ENCODE measurements around the gene CWC27.

CWC27 gene

DNA sequence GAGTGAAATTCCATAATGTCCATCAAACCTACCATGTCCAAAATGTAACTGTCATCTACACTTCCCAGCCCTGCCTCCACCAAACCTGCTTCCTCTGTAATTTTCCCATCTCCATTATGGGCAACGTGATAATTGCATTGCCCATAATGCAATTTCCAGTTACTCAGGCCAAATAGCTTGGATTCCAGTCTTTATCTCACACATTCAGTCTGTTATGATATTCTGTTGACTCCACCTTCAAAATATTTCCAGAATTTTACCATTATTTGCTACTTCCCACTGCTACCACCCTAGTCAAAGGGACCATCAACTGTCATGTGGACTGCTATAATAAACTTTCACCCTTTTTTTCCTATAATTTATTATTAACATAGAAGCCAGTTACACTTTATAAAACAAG is 256.0 kb downstream of the CWC27 start:
- no peak for DNase-seq (ENCODE audit: low read depth, low spot score)
- no peak overlapping the region for H3K27ac ChIP-seq

DNA sequence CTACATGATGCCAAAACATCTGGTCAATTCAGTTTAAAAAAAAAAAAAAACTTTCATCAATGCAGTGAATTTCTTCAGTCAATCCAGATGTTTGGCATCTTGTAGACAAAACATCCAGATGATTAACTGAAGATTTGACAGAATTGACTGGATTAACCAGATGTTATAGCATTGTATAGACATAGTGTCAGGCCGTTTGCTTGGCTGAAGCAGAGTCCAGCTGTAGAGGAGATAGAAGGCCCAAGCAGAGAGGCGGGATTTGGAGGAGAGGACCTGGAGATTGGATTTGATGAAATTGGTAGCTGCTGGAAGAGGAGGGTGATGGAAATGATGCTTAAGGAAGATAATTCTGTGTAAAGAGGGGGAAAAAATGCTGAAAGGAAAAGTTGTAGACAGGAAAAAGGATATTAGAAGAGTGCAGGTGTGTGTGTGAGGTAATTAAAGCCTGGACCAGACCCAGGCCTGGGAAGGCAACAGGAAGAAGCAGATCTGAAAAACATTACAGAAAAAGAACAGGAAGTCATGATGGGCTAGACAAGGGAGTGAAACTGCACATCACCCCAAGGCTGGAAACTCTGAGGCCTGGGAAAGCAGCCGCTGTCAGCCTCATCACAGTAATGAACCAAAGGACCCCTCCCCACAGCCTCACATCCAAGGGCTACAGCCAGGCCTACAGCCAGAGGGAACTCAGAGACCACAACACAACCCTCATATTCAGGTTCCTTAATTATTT is 258.3 kb downstream of the CWC27 start:
- H3K27ac ChIP-seq = no peak overlapping the region
- DNase-seq (ENCODE audit: low read depth, low spot score) = no peak

DNA sequence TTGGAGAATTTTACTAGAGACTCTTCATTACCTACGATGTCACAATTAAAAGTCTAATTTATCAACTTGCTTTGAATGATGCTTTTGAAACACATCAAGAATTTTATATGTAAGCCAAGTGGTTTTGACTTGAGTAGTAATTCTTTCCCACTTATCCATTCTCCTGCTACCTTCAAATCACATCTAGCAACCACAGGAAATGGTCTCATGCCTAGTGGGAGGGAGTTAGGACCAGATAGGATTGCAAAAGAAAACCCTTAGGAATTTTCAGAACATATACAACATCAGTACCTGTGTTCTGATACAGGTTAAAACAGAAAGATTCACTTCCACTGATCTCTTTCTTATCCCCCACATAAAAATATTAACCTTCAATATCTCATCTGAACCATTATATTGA is 260.4 kb downstream of the CWC27 start:
- no peak overlapping the region for H3K27ac ChIP-seq

DNA sequence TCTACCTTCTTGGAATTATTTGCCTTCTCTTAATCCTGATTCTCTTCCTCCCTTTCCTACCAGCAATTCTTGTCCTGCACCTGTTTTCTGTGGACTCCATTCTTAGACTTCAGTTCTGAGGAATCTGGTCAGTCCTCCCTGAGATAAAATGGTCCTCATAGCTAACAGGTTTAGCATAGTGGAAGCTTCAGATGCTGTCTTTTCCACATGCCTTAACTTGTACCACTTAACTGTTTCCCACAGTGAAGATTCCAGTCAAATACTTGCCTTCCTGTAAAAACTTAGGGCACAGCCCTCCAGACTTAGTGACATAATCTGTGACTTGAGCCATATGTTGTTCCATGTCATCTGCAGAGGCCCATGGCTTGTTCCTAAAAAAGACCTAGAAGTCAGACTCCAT is 261.3 kb downstream of the CWC27 start:
- no peak for DNase-seq (ENCODE audit: low read depth, low spot score)
- H3K27ac ChIP-seq = no peak overlapping the region

More for the DNA sequence above, 260.4 kb downstream of the CWC27 start:
- DNase-seq (ENCODE audit: low read depth, low spot score) = no peak

DNA sequence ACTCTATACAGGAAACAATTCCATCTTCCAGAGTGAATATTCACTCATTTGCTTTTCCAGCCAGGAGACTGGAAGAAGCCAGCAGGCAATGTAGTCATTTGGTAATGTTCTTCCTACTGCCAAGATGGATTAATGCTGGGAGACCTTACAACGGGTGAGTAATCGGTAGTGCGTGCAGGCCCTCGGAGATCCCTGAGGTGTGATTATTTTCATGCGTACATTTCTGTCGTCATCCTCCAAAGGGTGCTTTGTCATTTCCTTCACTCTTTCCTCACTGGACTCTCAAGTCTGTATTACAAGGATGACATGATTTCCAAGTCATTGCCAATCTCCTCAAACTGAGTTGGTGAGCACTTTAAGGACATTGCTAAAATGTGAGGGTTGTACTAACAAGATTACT is 263.5 kb downstream of the CWC27 start:
- DNase-seq (ENCODE audit: low read depth, low spot score) = no peak

DNA sequence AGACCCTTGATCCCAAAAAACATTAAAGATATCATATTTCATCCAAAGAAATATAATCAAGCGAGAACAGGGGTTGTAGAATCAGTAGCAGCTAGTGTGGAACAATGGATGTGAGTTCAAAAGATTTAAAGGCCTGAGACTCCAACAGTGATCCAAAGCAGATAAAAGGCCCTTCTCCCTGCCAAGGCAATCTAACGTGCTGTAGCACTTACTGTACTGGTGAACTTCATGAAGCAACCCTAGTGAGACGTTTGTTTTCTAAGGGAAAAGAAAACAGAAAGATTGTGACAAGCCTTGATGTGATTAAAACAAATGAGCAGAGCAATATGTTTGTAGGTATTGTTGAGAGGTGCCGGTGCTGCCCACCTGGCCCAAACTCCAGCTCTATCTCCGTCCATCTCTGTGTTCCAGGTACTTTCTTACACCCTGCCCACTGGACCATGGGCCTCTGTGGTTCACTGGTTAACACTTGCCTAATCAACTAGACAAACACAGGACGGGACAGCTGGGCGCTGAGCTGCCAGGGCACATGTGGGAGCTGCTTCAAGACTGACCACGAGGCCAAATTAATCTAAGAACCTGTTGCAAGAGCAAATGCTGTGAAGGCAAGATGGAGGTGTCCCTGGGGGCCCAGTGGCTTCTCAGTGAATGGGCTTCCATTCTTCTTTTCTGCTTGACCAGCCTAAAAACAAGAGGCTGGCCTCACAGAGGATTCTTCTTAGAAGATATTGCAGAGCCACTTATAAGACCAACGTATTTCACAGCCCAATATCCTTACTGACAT is 265.5 kb downstream of the CWC27 start:
- no peak for DNase-seq (ENCODE audit: low read depth, low spot score)
- peak overlapping the region; percentile 83 for H3K27ac ChIP-seq

More for the DNA sequence above, 263.5 kb downstream of the CWC27 start:
- H3K27ac ChIP-seq = peak overlapping the region; percentile 7

DNA sequence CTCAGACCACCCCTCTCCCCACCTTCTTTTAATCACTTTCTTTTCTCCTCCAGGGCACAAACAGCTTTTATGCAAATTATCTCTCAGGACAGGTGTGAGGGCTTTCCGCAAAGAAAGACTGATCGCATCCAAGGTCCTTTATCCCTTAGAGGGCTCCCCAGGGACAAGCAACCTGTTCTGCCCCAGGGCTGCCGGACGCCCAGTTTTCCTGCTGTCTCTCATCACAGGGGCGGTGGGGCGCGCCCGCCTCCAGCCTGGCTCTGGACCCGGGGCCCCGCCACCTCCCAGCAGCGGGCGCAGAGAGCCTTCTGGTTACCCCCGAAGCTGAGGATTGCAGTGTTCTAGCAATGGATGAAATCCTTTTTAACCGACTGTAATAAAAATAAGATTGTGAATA is 266.1 kb downstream of the CWC27 start:
- peak overlapping the region; percentile 83 for H3K27ac ChIP-seq

DNA sequence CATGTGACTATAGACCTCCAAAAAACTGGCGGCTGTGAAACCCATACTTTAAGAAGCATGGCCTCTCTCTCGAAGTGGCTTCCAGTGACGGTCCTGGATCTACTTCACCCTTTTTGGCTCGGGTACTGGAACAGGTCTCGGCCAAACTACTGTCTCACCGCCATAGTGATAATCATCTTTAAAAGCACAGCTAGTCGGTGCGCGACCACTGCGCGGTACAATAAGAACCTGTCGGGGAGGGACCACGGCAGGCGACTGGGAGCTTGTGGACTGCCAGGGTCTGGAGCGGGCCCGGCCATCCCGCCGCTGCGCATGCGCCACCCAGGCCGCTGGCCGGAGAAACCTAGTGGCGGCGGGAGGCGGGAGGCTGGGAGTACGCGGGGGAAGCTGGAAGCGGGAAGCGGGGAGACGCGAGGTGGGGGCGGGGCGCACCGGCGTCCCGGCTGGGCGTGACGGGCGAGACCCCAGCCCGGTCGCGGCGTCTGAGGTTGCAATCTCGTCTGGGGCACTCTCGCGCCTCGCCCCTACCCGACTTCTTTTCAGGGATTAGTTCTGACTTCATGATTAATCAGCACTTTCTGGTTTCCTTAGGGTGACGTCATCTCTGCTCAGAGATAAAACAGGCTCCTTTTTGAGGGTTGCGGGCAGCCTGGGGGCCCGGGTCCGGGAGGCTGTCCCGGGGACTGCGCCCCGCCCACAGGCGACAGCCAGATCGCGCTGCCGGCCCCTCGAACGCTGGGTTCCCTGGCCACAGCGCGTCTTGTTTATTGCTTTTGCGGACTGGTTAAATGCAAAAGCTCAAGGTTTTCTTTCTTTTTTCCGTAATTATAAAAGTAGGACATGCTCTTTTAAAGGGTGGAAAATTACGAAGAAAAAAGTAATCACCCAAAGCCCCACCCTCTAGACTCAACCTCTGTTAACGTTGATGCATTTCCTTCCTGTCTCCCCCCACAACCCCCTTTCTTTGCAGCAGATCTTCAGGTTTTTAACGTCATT is 266.8 kb downstream of the CWC27 start:
- DNase-seq (ENCODE audit: low read depth, low spot score) = peak; percentile 52
- H3K27ac ChIP-seq = peak overlapping the region; percentile 83

More for the DNA sequence above, 266.1 kb downstream of the CWC27 start:
- DNase-seq (ENCODE audit: low read depth, low spot score) = no peak

DNA sequence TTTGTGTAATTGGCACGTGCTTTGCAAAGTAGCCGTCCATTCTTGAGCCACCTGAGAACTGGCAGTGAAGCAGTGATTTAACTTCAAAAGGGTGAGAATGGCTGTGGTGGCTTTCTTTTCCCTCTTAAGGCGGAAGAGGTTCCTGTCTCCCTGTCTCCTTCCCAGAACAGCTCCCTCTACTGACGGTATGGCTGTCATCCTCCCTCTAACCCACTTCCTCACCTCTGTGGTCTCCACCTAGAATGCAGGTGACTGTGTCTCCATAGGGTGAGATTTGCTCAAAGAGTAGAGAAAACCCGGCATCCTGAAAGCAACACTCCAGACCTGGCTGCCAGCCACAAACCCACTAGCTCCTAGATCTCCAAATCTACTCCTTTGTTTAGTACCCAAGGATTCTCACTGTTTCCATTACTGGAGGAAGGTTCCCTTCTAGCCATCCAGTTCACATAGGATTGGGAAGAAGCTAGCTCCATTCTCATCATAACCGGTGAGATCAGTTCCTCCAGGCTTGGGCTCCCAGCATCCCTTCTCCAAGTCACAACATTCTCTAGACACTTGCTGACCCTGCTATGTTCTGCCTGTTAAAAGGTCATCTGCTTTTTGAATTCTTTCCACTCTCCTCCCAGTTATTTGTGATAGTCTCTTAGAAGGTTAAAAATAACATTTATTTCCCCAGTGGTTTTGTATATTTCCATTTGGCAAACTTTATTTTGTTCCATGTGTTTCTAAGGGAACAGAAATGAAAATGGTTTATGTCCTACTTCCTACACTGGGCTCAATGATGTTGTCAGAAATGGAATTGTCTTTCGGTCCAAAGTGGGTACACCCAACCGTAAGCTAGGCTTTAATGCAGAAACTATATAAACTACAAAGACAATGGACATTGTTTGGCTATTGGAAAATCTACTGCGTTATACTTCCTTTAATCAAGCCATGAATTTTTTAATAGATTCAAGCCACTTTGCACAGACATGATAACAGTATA is 269.4 kb downstream of the CWC27 start:
- no peak for DNase-seq (ENCODE audit: low read depth, low spot score)
- H3K27ac ChIP-seq = peak overlapping the region; percentile 83

DNA sequence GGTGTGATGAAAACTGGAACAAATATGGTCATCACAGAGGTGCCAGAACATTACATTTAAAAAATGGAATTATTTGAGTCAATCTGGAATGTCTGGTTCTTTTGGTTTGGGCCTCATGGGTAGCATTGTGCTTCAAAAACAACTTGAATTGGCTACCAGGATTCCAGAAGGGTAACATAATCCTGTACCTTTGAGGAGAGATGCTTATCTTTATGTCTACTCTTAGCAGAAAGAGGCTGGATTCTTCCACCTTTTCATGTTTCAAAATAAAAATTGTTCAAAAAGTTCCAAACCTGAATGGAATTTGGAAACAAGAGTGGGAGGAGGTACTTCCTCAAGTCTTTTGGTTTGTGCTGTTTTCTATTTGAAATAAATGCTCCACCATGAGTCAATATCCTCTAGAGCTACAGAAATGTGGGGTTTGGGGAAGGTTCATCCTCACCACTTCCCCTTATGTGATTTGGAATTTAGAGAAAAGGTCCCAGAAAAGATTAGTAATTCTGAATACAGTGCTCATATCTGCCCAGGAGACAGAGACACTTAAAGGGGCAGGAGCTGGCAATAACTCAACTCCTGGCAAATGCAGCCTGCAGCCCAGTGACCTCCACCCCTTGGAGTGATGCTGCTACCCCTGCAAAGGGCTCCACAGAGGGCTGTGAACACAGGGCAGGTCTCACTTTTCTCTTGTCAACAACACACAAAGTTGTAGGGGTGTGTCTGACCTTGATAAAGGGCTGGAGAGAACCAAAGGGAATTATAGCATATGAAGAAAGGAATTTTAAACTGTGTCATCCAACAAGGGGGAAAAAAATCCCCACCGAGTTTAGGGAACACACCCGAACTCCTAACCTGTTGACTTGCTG is 272.8 kb downstream of the CWC27 start:
- no peak for DNase-seq (ENCODE audit: low read depth, low spot score)
- no peak overlapping the region for H3K27ac ChIP-seq

DNA sequence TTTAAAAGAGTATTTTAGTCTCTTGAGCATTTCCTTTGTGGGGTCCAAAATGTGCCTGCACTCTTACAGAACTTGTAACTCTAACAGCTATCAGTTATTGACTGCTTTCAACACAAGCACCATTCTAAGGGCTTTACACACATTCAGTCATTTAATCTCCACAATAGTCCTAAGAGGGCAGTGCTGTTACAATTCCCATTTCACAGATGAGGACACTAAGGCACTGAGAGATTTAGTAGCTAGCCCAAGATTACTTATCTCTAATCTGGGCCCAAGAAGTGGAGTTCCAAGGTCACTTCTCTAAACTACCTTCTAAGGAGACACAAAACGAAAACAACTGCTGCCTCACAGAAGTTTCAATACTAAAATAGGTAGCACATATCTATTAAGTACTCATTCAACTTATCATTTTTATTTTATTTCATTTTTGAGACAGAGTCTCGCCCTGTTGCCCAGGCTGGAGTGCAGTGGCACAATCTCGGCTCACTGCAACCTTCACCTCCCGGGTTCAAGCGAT is 275.2 kb downstream of the CWC27 start:
- no peak for DNase-seq (ENCODE audit: low read depth, low spot score)
- H3K27ac ChIP-seq = no peak overlapping the region

DNA sequence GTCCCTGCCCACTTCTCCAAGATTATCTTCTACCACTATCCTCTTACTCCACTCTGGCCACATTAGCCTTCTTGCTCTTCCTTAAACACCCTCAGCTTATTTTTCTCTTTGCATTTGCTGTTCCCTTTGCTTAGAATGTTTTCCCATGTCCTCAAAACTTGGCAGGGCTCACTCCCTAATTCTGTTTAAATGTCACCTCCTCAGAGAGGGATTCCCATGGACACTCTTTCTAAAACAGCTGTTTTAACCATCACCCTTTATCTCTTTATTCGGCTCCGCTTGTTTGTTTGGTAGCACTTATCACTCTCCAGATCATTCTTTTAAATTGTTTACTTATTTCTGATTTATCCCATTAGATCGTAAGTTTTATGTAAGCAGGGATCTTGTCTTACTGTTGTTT is 278.5 kb downstream of the CWC27 start:
- H3K27ac ChIP-seq = no peak overlapping the region
- DNase-seq (ENCODE audit: low read depth, low spot score) = no peak

DNA sequence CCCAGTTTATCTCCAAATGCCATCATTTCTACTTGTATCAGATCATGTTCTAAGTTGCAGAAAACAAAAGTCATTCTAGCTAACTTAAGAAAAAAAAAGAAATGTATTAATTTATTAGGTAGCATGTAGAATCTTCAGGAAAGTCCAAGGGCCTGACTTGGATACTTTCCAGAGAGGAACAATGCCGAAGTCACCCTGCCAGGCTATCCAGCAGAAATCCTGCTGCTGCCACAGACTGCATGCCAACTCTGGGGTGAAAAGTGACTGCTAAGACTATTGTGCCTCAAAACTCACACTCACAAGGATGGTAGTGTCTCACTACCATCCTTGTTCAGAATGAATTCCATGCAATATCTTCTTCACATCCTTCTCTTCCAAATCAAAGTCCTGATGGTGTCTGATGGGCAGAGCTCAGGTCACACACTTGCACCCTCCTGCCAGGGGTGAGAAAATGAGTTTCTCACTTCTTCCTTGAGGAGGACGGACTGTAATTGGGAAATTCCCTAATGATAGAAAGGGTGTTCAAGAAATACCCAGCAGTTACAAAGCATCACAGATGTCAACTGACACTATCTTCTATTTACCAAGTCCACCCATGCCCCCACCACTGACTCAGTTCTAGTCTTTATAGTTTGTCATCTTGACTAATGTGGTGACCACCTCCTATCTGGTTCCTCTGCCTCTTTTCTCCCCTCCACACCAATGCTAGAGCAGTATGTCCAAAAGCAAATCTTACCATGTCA is 279.4 kb downstream of the CWC27 start:
- no peak for DNase-seq (ENCODE audit: low read depth, low spot score)
- H3K27ac ChIP-seq = no peak overlapping the region

DNA sequence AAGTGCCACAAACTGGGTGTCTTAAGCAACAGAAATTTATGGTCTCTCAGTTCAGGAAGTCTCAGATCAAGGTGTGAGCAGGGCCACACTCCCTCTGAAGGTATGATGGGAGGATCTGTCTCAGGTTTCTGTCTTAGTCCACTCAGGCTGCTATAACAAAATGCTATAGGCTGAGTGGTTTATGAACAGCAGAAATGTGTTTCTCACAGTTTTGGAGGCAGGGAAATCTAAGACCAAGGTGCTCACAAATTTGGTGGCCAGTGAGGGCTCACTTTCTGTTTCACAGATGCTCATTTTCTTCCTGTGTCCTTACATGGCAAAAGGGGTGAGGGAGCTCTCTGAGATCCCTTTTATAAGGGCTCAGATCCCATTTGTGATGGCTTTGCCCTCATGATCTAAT is 281.4 kb downstream of the CWC27 start:
- H3K27ac ChIP-seq = no peak overlapping the region
- no peak for DNase-seq (ENCODE audit: low read depth, low spot score)

DNA sequence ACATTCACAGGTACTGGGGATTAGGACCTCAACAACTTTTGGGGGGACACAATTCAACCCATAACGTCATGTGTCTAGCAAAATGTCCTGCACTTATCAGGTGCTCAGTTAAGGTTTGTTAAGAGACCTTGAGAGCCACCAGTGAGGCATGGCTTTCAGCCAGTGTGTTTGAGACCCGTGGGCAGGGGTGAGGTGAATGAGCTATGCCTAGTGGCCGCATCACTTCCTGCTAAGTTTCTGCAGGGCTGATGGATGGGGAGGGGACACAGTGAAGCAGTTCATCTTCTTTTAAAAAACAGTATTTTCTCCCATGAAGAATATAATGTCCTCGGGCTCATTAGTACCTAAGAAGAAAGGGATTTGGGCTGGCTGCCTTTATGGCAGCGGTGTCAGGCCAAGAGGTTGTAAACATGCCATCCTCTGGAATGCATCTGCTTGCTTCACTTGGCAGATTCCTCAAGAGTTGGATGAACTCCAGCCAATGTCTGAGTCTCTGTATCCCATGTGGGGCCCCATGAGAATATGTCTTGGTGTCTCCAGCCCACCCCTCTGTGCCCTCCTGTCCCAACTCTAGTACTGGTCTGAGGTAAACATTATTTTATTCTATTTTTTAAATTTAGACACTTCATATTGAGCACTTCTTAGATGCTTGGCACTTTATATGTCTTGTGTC is 282.2 kb downstream of the CWC27 start:
- DNase-seq (ENCODE audit: low read depth, low spot score) = no peak

DNA sequence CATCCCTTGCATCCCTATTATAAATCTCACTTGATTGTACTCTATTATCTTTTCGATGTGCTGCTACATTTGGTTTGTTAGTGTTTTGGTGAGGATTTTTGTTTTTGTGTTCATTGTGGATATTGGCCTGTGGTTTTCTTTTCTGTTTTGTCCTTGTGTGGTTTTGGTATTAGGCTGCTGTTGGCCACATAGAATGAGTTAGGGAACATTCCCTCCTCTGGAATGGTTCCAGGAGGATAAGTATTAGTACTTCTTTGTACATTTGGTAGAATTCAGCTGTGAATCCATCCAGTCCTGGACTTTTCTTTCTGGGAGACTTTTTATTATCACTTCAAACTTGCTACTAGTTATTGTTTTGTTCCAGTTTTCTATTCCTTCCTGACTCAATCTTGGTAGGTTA is 287.2 kb downstream of the CWC27 start:
- no peak for DNase-seq (ENCODE audit: low read depth, low spot score)
- H3K27ac ChIP-seq = no peak overlapping the region

More for the DNA sequence above, 282.2 kb downstream of the CWC27 start:
- H3K27ac ChIP-seq = no peak overlapping the region

All from epithelial cell of prostate (primary cell).